Memory B cell (primary cell): ENCODE results near the gene MINK1.

Source experiments
- ATAC-seq: fragments of 150-1000 bp; cut with Tn5 transposase; 2 replicates; pipeline ENCODE4 v1.10.0; 2021; ENCODE audit warnings: low read depth, mild to moderate bottlenecking, moderate library complexity
- DNase-seq, 2 donors: peaks; one replicate each; pipeline ENCODE4 v3.0.0; 2022; ENCODE audit warnings: low spot score in 2 of 2
- H3K27ac Mint-ChIP-seq: one replicate; pipeline ENCODE4 v1.8.0; 2022; ENCODE audit warnings: mild to moderate bottlenecking, moderate library complexity, mixed read lengths
- H3K27me3 Mint-ChIP-seq: one replicate; pipeline ENCODE4 v1.8.0; 2022; ENCODE audit warnings: mixed read lengths
- H3K36me3 Mint-ChIP-seq: one replicate; pipeline ENCODE4 v1.8.0; 2022; ENCODE audit warnings: mild to moderate bottlenecking, mixed read lengths
- H3K4me1 Mint-ChIP-seq: one replicate; pipeline ENCODE4 v1.8.0; 2022; ENCODE audit warnings: mixed read lengths
- H3K4me3 Mint-ChIP-seq: one replicate; pipeline ENCODE4 v1.8.0; 2022; ENCODE audit warnings: mild to moderate bottlenecking, moderate library complexity, mixed read lengths
- H3K9me3 Mint-ChIP-seq: one replicate; pipeline ENCODE4 v1.8.0; 2022; ENCODE audit warnings: mixed read lengths

MINK1 gene

DNA sequence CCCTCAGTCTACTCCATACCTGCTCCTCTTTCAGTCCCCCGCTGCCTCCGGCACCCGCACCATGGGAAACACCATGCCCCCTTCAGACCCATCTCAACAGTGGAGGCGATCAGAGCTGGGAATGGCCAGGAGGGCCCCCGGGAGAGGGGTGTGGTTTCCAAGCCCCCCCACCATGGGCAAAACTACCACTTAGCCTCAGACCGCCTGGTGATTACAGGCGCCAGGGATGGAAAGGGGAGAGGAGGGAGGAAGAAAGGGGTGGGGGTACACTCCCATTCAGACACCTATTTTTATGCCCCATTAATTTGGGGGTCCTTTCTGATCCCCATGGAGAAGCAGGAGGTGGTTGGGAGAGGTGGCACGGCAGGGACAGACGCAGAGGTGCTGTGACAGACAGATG lies 30.9 kb upstream of the MINK1 start, which contains the start of gene C17orf114:
Gene C17orf114, minus strand, starts transcription at position 101 of the 400 bp plus-strand sequence.
- Mint-ChIP-seq H3K27me3 (no peaks in the 10 kb centered on the region), H3K27ac (no peak within 1 kb of the TSS), H3K4me1 (peaks cover 6% of the 10 kb centered on the region), H3K36me3 (peaks cover 5% of the 10 kb centered on the region), H3K4me3 (no peak within 1 kb of the TSS), H3K9me3 (no peaks in the 10 kb centered on the region)
- no peak for ATAC-seq
- no peak for DNase-seq

DNA sequence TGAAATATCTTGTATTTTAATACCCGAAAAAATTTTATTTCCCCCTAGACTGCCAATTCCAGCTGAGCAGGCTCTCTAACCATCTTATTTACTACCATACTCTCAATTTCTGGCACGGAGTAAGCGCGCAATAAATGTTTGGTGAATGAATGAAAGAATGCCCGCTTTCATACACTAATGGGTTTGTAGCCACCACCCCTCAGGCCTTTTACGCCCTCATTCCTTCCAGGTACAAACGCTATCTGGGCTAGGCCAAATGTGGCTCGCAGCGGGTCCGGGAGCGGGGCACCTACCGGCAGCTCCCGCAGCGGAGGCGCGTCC lies 26.7 kb upstream of the MINK1 start:
- ATAC-seq (no peak), DNase-seq (no peak)
- H3K9me3 Mint-ChIP-seq, result no peaks in the 10 kb centered on the region
- H3K27me3 Mint-ChIP-seq, result no peaks in the 10 kb centered on the region
- H3K27ac Mint-ChIP-seq, result no peak overlapping the region
- H3K36me3 Mint-ChIP-seq, result peaks cover 10% of the 10 kb centered on the region
- H3K4me3 Mint-ChIP-seq, result peak overlapping the region; percentile 66
- peaks cover 21% of the 10 kb centered on the region for H3K4me1 Mint-ChIP-seq

DNA sequence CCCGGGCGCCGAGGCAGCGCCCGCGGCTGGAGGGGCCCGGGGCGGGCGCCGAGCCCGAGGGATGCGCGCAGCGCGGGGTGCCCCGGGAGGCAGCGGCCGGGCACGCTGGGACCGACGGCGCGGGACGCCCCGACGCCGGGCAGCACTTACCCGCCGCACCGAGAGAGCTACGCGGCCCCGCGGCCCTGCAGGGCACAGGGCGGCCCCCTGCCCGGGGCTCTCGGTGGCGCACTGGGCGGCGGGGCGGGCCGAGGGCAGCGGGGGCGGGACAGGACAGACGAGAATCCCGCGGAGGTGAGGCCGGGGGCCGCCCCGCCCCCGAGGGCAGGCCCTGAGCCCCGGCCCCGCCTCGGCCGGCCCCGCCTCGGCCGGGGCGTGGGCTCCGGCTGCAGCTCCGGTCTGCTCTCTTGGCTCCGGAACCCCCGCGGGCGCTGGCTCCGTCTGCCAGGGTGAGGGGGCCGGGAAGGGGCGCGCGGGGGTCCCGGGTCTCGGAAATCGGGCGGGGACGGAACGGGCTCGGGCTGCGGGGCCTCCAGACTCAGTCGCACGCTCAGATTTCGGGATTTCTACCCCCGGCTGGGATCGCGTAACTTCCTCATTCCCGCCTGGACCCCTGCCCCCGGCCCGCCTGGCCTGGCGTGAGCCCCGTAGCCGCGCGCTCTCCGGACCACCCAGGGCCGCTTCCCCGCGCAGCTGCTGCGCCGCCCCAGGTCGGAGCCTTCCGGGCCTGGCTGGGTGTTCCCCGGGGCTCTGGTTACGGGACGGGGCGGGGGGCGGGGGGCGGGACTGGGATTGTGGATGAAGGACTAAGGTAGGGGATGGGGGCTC lies 26.1 kb upstream of the MINK1 start, which contains the start of gene PLD2:
Gene PLD2, plus strand, starts transcription at position 376 of the 828 bp plus-strand sequence. CDS start 621 bp downstream, outside the sequence.
- DNase-seq (peak; percentile 75 to 80), ATAC-seq (peak; percentile 97)
- Mint-ChIP-seq H3K4me1 (peaks cover 21% of the 10 kb centered on the region), H3K4me3 (peak within 1 kb of the TSS; percentile 84), H3K27ac (peak within 1 kb of the TSS; percentile 53), H3K27me3 (no peaks in the 10 kb centered on the region), H3K9me3 (no peaks in the 10 kb centered on the region), H3K36me3 (peaks cover 10% of the 10 kb centered on the region)

DNA sequence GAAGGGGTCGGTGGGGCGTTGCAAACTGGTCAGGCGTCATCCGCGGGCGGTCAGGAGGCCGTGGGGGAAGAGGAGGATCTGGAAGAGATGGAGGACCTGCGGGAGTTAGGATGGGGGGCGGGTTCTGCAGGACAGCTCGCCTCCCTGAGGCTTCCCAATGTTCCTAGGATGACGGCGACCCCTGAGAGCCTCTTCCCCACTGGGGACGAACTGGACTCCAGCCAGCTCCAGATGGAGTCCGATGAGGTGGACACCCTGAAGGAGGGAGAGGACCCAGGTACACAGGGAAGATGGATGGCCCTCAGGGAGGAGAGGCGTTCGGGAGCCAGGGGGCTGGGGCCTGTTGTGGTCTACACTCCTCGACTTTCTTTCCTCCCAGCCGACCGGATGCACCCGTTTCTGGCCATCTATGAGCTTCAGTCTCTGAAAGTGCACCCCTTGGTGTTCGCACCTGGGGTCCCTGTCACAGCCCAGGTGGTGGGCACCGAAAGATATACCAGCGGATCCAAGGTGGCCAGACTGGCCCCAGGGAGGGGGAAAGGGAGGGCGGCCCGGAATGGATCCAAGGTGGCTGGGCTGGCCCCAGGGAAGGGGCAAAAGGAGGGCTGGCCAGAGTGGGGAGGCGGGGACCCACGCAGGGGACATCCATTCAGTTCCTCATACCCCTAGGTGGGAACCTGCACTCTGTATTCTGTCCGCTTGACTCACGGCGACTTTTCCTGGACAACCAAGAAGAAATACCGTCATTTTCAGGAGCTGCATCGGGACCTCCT lies 25.3 kb upstream of the MINK1 start:
- Mint-ChIP-seq H3K27me3 (no peaks in the 10 kb centered on the region), H3K36me3 (peaks cover 10% of the 10 kb centered on the region), H3K4me1 (peaks cover 19% of the 10 kb centered on the region), H3K4me3 (peak overlapping the region; percentile 84), H3K9me3 (no peaks in the 10 kb centered on the region), H3K27ac (peak overlapping the region; percentile 53)
- no peak for ATAC-seq
- DNase-seq, result no peak

DNA sequence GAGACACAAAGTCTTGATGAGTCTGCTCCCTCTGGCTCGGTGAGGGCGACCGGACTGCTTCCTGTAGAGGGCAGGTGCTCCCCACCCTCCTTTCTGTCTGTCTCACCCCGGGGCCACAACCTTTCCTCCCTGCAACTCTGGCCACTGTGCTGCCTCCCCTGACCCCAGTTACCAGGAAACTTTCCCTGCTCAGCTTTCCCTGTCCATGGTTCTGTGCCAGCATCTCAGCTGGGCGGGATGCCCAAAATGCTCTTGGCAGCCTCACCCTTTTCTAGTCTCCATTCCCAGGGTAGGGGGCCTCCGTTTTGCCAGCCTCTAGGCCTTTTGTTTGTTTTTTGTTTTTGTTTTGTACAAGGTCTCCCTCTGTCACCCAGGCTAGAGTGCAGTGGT lies 24.8 kb upstream of the MINK1 start:
- ATAC-seq (no peak), DNase-seq (no peak)
- H3K36me3 Mint-ChIP-seq, result peaks cover 10% of the 10 kb centered on the region
- H3K9me3 Mint-ChIP-seq, result no peaks in the 10 kb centered on the region
- H3K27me3 Mint-ChIP-seq, result no peaks in the 10 kb centered on the region
- H3K4me1 Mint-ChIP-seq, result peaks cover 19% of the 10 kb centered on the region
- H3K4me3 Mint-ChIP-seq, result peak overlapping the region; percentile 84
- no peak overlapping the region for H3K27ac Mint-ChIP-seq

DNA sequence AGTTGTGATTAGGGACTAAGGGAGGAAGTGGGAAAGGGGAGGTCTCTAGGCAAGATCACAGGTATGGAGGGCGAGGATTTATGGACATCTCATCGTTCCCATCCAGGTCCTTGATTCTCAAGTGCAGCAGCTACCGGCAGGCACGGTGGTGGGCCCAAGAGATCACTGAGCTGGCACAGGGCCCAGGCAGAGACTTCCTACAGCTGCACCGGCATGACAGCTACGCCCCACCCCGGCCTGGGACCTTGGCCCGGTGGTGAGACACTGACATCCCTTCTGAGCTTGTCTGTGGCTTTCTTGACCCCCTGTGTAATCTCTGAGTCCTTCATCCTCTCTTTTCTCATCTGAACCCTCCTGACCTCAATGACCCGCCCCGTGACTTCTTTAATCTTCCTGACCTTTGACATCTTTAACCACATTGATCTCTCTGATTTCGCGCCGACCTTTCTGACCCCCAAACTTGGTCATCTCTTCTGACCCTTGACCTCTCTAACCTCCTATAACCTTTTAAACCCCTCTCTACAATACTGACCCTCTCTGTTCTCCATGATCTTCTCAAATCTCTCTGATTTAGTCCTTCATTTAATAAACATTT lies 22.3 kb upstream of the MINK1 start:
- Mint-ChIP-seq H3K4me3 (no peak overlapping the region), H3K4me1 (peaks cover 23% of the 10 kb centered on the region), H3K9me3 (no peaks in the 10 kb centered on the region), H3K36me3 (peaks cover 20% of the 10 kb centered on the region), H3K27me3 (no peaks in the 10 kb centered on the region), H3K27ac (no peak overlapping the region)
- ATAC-seq (no peak), DNase-seq (no peak)

DNA sequence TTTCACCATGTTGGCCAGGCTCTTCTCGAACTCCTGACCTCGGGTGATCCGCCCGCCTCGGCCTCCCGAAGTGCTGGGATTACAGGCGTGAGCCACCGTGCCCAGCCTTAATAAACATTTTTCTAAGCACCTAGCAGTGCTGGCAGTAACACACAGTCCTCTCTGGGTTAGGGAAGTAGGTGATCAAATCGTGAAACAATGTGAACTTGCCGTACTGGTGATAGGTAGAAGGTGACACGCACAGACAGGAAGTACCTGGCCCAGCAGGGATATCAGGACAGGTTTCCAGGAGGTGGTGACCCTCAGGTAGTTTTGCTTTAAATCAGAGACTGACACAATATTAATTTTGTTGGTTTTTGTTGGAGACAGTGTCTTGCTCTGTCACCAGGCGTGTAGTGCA lies 21.7 kb upstream of the MINK1 start:
- no peak for DNase-seq
- peaks cover 19% of the 10 kb centered on the region for H3K4me1 Mint-ChIP-seq
- H3K9me3 Mint-ChIP-seq, result no peaks in the 10 kb centered on the region
- no peak for ATAC-seq
- peaks cover 24% of the 10 kb centered on the region for H3K36me3 Mint-ChIP-seq
- no peak overlapping the region for H3K4me3 Mint-ChIP-seq
- no peaks in the 10 kb centered on the region for H3K27me3 Mint-ChIP-seq
- no peak overlapping the region for H3K27ac Mint-ChIP-seq

DNA sequence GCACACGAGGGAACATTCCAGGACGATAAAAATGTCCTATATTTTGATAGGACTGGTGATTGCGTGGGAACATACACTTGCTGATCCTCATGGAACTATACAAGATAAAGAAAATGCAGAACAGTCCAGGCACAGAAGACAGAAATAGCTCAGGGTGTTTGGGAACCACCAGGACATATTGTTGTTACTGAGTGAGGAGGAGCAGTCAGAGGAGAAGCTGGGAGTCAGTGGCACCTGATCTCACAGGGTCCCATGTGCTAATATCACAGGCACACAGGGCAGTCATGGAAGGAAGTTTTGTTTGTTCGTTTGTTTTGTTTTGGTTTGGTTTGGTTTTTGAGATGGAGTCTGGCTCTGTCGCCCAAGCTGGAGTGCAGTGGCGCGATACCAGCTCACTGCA lies 20.4 kb upstream of the MINK1 start:
- DNase-seq (no peak), ATAC-seq (no peak)
- Mint-ChIP-seq H3K4me1 (peaks cover 16% of the 10 kb centered on the region), H3K27ac (no peak overlapping the region), H3K4me3 (no peak overlapping the region), H3K27me3 (no peaks in the 10 kb centered on the region), H3K9me3 (no peaks in the 10 kb centered on the region), H3K36me3 (peaks cover 32% of the 10 kb centered on the region)

DNA sequence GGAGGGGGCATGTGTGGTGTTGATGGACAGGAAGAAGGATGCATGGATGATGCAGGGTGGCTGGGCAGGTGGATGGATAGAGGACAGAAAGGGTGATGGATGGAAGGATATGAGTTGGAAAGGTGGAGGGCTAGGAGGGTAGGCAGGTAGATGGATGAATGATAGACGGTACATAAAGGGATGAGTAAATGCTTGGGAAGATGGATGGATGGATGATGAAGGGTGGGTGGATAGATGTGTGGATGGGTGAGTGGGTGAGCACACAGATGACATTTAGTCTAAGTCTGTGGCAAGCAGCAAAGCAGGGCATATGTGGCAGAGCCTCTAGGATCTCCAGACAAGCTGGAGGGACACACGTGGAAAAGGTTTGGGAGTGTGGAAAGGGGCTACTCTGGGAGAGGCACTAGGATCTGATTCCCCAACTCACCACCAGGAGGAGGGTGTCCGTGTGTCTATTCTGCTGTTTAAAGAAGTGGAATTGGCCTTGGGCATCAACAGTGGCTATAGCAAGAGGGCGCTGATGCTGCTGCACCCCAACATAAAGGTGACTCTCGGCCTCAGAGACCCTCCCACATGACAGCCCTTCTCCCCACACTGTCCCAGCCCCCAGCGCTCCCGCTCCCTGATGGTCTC lies 18.0 kb upstream of the MINK1 start:
- Mint-ChIP-seq H3K27me3 (no peaks in the 10 kb centered on the region), H3K27ac (no peak overlapping the region), H3K36me3 (peaks cover 28% of the 10 kb centered on the region), H3K9me3 (no peaks in the 10 kb centered on the region), H3K4me1 (peaks cover 9% of the 10 kb centered on the region), H3K4me3 (no peak overlapping the region)
- ATAC-seq (no peak), DNase-seq (no peak)

DNA sequence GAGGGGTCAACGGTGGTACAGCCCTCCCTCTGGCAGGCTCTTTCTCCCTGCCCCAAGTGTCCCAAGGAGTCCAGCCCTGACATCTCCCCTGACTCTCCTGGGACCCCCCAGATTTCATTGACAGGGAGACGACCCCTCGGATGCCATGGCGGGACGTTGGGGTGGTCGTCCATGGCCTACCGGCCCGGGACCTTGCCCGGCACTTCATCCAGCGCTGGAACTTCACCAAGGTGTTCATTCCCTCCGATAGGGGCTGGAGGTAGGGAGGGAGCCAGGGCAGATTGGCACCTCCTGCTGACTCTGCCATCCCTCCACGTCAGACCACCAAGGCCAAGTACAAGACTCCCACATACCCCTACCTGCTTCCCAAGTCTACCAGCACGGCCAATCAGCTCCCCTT lies 16.3 kb upstream of the MINK1 start:
- Mint-ChIP-seq H3K36me3 (peaks cover 24% of the 10 kb centered on the region), H3K27me3 (no peaks in the 10 kb centered on the region), H3K27ac (no peak overlapping the region), H3K4me3 (no peak overlapping the region), H3K9me3 (no peaks in the 10 kb centered on the region), H3K4me1 (peaks cover 7% of the 10 kb centered on the region)
- no peak for ATAC-seq
- no peak for DNase-seq

DNA sequence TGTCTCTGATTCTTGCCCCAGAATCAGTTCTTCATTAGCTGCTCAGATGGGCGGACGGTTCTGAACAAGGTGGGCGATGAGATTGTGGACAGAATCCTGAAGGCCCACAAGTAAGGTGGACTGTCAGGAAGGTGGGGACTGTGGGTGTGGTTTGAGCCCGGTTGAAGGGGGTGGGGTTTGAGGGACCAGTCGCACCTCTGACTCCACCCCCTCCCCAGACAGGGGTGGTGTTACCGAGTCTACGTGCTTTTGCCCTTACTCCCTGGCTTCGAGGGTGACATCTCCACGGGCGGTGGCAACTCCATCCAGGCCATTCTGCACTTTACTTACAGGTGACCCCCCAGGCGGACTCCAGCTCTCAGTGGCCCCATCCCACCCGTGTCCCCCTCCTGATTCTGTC lies 14.9 kb upstream of the MINK1 start:
- Mint-ChIP-seq H3K4me3 (no peak overlapping the region), H3K27me3 (no peaks in the 10 kb centered on the region), H3K27ac (no peak overlapping the region), H3K4me1 (peaks cover 7% of the 10 kb centered on the region), H3K36me3 (peaks cover 27% of the 10 kb centered on the region), H3K9me3 (no peaks in the 10 kb centered on the region)
- no peak for ATAC-seq
- DNase-seq, result no peak

DNA sequence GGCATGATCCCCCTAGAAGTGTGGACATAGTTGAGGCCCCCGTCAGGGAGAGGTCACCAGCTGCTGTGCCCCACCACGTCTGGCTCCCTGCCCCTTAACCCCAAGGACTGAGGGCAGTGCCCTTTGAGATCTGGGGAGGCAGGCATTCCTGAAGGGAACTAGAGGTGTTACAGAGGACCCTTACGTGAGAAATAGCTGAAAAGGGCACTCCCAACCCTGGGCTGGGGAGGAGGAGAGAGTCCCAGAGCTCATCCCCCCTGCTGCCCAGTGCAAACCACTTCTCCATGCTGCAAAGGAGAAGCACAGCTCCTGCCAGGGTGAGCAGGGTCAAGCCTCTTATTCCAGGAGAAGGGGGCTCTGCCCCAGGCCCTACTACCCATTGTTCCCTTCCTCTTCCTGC lies 10.3 kb upstream of the MINK1 start:
- Mint-ChIP-seq H3K27me3 (no peaks in the 10 kb centered on the region), H3K36me3 (peaks cover 7% of the 10 kb centered on the region), H3K4me3 (no peak overlapping the region), H3K4me1 (peaks cover 1% of the 10 kb centered on the region), H3K27ac (no peak overlapping the region), H3K9me3 (no peaks in the 10 kb centered on the region)
- ATAC-seq (no peak), DNase-seq (no peak)

DNA sequence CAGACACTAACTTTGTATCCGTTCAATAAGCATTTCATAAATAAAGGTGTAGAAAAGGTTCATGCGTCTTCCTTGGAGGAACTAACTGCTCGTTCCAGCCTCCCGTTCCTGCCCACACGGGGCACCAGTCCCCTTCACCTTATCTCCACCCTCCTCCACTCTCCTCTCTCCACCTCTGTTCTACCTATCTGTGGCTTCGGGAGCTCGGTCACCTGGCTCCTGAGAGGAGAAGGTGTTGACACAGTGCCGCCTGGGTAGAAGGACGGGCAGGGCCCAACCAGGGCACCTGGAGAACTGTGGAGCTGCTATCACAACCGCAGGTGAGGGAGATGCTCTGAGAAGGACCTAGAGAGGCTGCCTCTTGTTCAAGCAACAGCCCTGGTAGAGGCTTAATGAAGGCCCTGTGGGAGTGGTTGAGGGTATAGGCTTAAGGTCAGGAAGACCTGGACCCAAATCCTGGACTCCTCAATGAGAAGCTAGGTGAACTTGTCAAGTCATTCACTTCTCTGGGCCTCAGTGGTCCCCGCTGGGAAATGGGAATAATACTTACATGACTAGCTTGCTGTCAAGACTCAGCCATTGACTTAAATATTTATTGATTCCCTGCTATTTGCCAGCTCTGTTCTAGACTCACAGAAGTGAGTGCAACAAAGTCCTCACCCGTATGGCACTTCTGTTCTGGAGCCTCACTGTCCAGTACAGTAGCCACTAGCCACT lies 9.6 kb upstream of the MINK1 start:
- H3K27me3 Mint-ChIP-seq, result no peaks in the 10 kb centered on the region
- peaks cover 6% of the 10 kb centered on the region for H3K36me3 Mint-ChIP-seq
- no peaks in the 10 kb centered on the region for H3K4me1 Mint-ChIP-seq
- H3K4me3 Mint-ChIP-seq, result no peak overlapping the region
- H3K9me3 Mint-ChIP-seq, result no peaks in the 10 kb centered on the region
- H3K27ac Mint-ChIP-seq, result no peak overlapping the region
- ATAC-seq, result no peak
- DNase-seq, result no peak
